GM12801 (cell line): Measurements from ENCODE around the gene DPP10.

Experiments used
- CTCF ChIP-seq: IDR thresholded peaks from one replicate; pipeline ENCODE4 v1.5.1; 2011; ENCODE audit warnings: control low read depth; ENCODE audit not compliant: insufficient read length; ENCODE audit errors: extremely low read depth

DPP10 gene

GRCh38 chr2:114442510-114442909, at the start of gene DPP10:
Gene DPP10 (plus strand): TSS chr2:114442641.
- TF ChIP-seq CTCF, result no peak

DNA sequence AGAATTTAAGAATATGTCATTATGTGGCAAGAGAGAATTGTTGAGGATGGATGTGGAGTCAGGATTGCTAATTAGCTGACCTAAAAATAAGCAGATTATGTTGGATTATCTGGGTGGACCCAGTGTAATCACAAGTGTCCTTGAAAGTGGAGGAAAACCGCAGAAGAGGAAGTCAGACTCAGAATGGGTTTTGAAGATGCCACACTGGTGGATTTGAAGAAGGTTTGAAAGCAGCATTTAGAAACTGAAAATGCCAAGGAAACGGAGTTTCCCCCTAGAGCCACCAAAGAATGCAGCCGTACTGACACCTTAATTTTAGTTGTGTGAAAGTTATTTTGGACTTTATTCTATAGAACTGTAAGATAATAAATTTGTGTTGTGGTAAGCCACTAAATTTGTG, 41.6 kb upstream of the DPP10 start:
- no peak for TF ChIP-seq CTCF

- no peak for TF ChIP-seq CTCF
These were observed 37.0 kb upstream of the DPP10 start for GRCh38 chr2:114405247-114406116.

- TF ChIP-seq CTCF, result no peak
These were observed 36.1 kb upstream of the DPP10 start for GRCh38 chr2:114406347-114406746.

GRCh38 chr2:114421781-114422180, 20.7 kb upstream of the DPP10 start:
- no peak for TF ChIP-seq CTCF

DNA sequence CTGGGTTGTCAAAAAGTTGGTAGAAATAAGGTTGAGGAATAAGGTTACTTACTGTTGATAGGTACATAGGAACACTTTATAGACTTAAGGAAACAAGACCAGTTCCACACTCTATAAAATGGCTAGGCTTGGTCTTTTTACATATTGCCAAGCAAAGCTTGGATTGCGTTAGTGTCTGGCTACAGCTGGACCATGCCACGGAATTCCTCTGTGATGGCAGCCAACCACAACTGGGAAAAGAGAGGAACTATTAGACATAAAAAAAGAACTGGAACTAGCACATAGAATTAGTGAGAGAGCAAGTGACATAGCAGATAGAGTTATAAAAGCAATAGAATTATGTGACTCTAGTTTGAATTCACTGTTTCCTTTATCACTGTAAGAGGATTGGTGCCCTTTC, 17.7 kb upstream of the DPP10 start:
- no peak for TF ChIP-seq CTCF

DNA sequence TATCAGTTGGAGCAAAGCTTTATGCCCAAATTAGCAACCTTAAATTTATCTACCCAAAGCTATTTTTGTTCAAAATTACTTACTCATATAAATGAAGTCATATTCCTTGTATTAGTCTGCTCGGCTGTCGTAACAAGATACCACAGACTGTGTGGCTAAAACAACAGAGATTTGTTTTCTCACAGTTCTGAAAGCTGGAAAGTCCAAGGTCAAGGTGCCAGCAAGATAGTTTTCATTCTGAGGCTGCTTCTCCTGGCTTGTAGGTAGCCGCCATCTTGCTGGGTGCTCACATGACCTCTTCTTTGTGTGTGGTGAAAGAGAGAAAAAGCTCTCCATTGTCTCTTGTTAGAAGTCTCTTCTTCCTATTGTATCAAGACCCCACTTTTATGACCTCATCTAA, 15.7 kb upstream of the DPP10 start:
- TF ChIP-seq CTCF, result no peak

GRCh38 chr2:114436329-114436728, 6.1 kb upstream of the DPP10 start:
- TF ChIP-seq CTCF, result no peak
